Measurements from ENCODE around the gene DLK2.

GRCh38 chr6:43467752-43468151, 12.4 kb upstream of the DLK2 start:
- TF ChIP-seq, protein P1, sequence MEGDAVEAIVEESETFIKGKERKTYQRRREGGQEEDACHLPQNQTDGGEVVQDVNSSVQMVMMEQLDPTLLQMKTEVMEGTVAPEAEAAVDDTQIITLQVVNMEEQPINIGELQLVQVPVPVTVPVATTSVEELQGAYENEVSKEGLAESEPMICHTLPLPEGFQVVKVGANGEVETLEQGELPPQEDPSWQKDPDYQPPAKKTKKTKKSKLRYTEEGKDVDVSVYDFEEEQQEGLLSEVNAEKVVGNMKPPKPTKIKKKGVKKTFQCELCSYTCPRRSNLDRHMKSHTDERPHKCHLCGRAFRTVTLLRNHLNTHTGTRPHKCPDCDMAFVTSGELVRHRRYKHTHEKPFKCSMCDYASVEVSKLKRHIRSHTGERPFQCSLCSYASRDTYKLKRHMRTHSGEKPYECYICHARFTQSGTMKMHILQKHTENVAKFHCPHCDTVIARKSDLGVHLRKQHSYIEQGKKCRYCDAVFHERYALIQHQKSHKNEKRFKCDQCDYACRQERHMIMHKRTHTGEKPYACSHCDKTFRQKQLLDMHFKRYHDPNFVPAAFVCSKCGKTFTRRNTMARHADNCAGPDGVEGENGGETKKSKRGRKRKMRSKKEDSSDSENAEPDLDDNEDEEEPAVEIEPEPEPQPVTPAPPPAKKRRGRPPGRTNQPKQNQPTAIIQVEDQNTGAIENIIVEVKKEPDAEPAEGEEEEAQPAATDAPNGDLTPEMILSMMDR (IDR thresholded peaks at IDR 0.05; ENCODE audit: low read depth, low read length), result no peak
- no peak for TF ChIP-seq EZH2phosphoT487 (IDR thresholded peaks at IDR 0.05; ENCODE audit: low read depth)
